ENCODE measurements around the gene CNN2.

Gene CNN2

DNA sequence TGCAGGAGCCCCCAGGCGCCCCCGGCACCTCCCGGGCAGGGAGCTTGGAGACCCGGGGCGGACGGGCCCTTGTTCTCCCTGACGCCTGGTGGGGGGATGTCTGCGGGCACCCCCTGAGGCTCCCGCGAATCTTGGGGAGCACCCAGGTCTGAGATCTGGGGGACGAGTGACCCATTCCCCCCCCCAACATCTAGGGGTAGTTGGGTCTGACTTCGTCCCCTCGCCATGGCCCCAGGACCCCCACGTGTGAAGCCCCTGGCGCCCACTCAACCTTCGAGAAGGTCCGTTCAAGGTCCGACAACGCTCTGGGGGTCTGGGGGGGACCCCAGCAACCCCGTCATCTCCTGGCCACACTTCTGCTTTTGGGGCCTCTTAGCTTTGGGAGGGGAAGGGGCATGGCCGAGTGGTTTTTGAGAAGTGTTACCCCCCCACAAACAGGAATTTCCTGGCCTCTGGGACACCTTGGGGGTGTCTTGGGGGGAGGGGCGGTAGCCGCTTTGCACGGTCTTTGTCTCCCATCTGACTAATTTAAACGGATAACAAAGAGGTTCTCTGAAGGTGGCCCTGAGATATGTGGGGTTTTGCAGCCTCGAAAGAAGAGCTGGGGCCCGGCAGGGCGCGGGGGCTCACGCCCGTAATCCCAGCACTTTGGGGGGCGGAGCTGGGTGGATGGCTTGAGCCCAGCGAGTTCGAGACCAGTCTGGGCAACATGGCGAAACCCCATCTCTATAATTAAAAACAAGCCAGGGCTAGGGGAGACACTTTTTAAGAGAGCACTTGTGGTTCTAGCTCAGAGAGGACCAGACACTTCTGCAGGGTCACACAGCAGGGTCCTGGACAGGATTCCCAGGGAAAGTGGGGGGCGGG, 608 bp downstream of the CNN2 start:
- no peak for DNase-seq

GRCh38 chr19:1027650-1028061, 1.2 kb downstream of the CNN2 start:
- no peak for DNase-seq

- DNase-seq, result no peak
Observed at GRCh38 chr19:1028062-1028926, 1.9 kb downstream of the CNN2 start.

- DNase-seq, result no peak
Observed at GRCh38 chr19:1032264-1032867, 6.0 kb downstream of the CNN2 start.

GRCh38 chr19:1035998-1036621, 9.7 kb downstream of the CNN2 start:
- DNase-seq, result no peak

- DNase-seq, result no peak
Observed at GRCh38 chr19:1037621-1038064, 11.2 kb downstream of the CNN2 start.

DNA sequence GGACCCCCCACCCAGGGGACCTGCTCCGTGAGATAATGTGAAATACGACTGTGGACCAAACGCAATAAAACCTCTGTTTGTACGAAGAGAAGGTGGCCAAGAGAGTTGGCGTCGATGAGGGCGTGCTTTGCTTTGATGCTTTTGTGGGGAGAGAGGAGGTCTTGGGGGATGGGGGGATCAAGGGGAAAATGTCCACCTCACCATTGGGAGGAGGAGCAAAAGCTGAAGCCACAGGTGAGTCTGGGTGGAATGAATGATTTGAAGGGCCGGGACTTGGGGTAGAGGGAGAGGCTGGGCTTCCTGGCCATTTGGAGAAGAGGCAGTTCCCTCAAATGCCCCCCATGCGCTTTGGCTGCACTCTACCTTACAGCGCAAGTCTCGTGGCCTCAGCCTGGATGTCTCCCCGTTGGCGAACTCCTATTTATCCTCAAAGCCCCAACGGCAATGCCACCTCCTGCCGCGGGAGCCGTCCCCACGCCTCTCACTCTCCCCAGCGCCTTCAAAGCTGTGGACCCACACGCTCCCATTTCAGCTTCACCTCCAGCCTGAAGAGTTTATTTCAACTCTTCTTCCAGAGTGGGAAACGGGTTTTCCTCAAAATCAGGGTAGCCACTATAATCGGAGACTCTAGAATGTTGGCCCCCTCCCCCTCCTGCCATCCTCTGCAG, 12.7 kb downstream of the CNN2 start:
- DNase-seq, result no peak

DNA sequence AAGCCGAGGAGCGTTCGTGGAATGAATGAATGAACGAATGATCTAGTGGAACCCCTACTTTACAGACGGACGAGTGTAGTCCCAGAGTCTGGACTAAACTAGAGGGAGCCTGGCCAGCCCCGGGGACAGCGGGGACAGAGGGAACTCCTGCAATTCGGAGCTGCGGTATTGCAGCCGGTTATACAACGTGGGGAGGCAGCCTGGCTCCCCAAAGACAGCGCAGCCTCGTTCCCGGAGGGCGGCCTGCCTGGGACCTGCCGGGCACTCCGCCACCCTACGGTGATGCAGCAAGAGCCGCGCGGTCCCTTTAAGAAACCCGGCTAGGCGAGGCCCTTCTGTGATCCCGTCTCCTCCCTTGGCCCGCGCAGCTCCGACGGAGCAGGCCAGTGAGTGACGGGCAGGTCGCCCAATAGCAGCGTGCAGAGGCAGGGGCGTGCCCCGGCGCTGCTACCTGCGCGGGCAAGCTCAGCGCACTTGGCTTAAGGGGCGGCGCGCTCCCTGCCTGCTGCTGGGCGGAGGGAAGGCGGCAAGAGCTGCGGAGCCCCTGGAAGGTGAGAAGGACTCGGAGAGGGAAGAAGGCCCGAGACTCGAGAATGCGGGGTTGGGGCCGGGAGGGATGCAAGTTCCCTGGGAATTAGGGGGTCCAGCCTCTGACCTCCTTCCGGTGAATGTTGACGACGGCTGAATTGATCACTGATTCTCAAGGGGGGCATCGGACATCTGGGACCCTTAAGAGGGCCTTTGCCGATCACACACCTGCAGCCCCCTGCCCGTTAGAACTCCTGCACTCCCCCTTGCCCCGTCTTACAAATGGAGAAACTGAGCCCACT, 13.5 kb downstream of the CNN2 start, which contains the start of gene ABCA7:
ABCA7 (plus strand) TSS at position 462 of the 830 bp plus-strand sequence. CDS start 1,255 bp downstream, outside the sequence.
- peak; percentile 66 to 98 (median 90) for DNase-seq

GRCh38 chr19:1040476-1041271, 14.3 kb downstream of the CNN2 start:
- peak in 55 of 56 donors; percentile 24 to 96 (median 80) for DNase-seq

GRCh38 chr19:1041272-1041834, 14.9 kb downstream of the CNN2 start:
- DNase-seq, result no peak

- no peak for DNase-seq
Observed at GRCh38 chr19:1041835-1042685, 15.7 kb downstream of the CNN2 start.

DNA sequence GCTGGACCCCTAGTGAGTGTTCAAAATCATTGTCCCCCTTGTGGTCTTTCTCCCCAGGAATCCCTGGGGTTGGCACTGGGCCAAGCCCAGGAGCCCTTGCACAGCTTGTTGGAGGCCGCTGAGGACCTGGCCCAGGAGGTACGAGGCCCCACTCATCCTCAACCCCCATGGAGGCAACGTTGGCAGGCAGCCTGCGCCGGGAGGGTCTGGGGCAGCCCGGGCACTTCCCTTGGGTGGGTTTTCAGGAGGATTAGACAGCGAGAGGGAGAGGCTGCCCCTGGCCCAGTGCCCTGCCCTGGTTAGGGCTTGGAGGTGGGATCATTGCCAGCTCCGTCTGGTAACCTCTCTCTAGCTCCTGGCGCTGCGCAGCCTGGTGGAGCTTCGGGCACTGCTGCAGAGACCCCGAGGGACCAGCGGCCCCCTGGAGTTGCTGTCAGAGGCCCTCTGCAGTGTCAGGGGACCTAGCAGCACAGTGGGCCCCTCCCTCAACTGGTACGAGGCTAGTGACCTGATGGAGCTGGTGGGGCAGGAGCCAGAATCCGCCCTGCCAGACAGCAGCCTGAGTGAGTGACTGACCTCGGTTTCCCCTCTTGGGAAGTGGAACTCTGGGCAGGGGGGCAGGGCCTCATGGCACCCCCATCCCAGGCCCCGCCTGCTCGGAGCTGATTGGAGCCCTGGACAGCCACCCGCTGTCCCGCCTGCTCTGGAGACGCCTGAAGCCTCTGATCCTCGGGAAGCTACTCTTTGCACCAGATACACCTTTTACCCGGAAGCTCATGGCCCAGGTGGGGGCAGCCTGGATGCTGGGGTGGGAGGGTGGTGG, 16.5 kb downstream of the CNN2 start:
- no peak for DNase-seq

DNA sequence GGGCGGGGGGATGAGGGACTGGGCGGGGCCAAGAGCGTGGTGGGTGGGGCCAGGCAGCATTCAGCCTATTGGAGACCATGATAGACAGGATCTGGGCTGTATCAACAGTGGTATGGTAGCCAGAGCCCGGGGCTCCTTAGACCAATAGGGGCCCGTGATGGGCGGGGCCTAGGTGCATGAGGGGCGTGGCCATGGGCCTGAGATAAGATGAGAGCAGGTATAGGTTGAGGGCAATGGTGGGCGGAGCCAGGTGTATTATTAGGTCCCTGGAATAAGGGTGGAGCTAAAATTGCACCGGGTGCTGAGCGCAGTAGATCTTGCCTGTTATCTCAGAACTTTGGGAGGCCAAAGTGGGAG, 18.8 kb downstream of the CNN2 start:
- DNase-seq, result peak in 1 of 56 donors; percentile 20

GRCh38 chr19:1046117-1046626, 19.8 kb downstream of the CNN2 start:
- DNase-seq, result no peak

DNA sequence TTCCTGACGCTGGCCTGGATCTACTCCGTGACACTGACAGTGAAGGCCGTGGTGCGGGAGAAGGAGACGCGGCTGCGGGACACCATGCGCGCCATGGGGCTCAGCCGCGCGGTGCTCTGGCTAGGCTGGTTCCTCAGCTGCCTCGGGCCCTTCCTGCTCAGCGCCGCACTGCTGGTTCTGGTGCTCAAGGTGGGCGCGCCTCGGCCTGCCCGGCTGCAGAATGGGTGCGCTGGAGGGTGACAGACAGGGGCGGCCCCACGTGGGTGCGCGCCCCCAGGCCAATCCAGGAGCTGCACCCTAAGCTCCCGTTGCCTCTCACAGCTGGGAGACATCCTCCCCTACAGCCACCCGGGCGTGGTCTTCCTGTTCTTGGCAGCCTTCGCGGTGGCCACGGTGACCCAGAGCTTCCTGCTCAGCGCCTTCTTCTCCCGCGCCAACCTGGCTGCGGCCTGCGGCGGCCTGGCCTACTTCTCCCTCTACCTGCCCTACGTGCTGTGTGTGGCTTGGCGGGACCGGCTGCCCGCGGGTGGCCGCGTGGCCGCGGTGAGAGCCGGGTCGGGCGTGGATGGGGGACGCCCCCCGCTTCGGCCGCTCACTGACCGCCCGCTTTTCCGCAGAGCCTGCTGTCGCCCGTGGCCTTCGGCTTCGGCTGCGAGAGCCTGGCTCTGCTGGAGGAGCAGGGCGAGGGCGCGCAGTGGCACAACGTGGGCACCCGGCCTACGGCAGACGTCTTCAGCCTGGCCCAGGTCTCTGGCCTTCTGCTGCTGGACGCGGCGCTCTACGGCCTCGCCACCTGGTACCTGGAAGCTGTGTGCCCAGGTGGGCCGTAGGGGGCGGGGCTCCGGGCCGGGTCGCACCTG, 20.7 kb downstream of the CNN2 start:
- DNase-seq, result no peak

Measured in nucleus accumbens (tissue), 56 donors.